Measurements from ENCODE around the gene CRYZL1. TPM values are rescaled to one million over a fixed set of nuclear protein-coding genes. Genes with fewer than 3 reads are reported as not detected.
A peak's percentile ranks its signal among the peaks of the same experiment; 100 is the strongest.

The CRYZL1 gene
- total RNA-seq, 1 experiment from 2014 or later, result 13.5 TPM

- H4K5ac ChIP-seq (ENCODE audit: insufficient read length, low read depth, low read length), result no peak overlapping the region
- no peak for TF ChIP-seq CTCF (conservative IDR thresholded peaks at IDR 0.05)
- no peaks in the 10 kb centered on the region for H3K4me1 Mint-ChIP-seq
- WGBS (ENCODE audit: extremely low coverage, insufficient read length, low lambda C conversion rate), result no CpG with 5 or more reads among the region's 5 CpGs
- H3K4me3 Mint-ChIP-seq, result no peak overlapping the region
- no peak overlapping the region for H2AK5ac ChIP-seq (ENCODE audit: insufficient read length, low read length)
- no peak overlapping the region for H2AFZ ChIP-seq (ENCODE audit: low read length)
- H3K27me3 Mint-ChIP-seq (ENCODE audit: low read depth), result no peaks in the 10 kb centered on the region
- H3T11ph ChIP-seq (ENCODE audit: low read length), result no peak overlapping the region
- no peak overlapping the region for H3K56ac ChIP-seq (ENCODE audit: insufficient read length, low read depth, low read length)
- H3K18ac ChIP-seq (ENCODE audit: insufficient read length, low read depth, low read length), result no peak overlapping the region
- H3K9me3 ChIP-seq (ENCODE audit: control insufficient read depth, low read depth, low read length), result no peaks in the 10 kb centered on the region
- H4K20me1 ChIP-seq (ENCODE audit: control insufficient read depth, insufficient read depth, insufficient read length), result no peaks in the 10 kb centered on the region
- no peak overlapping the region for H2BK5ac ChIP-seq (ENCODE audit: insufficient read length, low read length)
- H3K9me3 Mint-ChIP-seq, result no peaks in the 10 kb centered on the region
- H3K4me2 ChIP-seq (ENCODE audit: insufficient read depth, insufficient read length, low read length), result no peak overlapping the region
- no peak overlapping the region for H4K91ac ChIP-seq (ENCODE audit: insufficient read length, low read depth, low read length)
- peaks cover 31 to 70% (median 64%) of the 10 kb centered on the region in 3 experiments; a peak in 6 of 7 replicates for H3K36me3 Mint-ChIP-seq (ENCODE audit: insufficient read depth in 1 of 3, low read depth in 3 of 3)
- no peaks in the 10 kb centered on the region for H3K4me1 ChIP-seq (ENCODE audit: insufficient read depth, low read length)
- no peak overlapping the region for H3K23ac ChIP-seq (ENCODE audit: insufficient read length, low read depth, low read length)
- H3K14ac ChIP-seq (ENCODE audit: insufficient read depth, low read length), result no peak overlapping the region
- no peak overlapping the region for H3K4ac ChIP-seq (ENCODE audit: low read depth, low read length)
- no peaks in the 10 kb centered on the region for H3K79me1 ChIP-seq (ENCODE audit: insufficient read depth, low read depth, low read length, poor library complexity, severe bottlenecking)
- no peaks in the 10 kb centered on the region for H3K23me2 ChIP-seq (ENCODE audit: insufficient read length, low read depth, low read length, poor library complexity, severe bottlenecking)
- no peak overlapping the region for H2BK20ac ChIP-seq (ENCODE audit: low read depth, low read length, poor library complexity, severe bottlenecking)
- no peaks in the 10 kb centered on the region for H3K79me2 ChIP-seq (ENCODE audit: insufficient read depth, low read length)
- H3K27ac ChIP-seq (ENCODE audit: insufficient read length, low read depth, low read length), result no peak overlapping the region
- H4K8ac ChIP-seq (replicated peaks; ENCODE audit: insufficient read length, low read depth, low read length), result no peak overlapping the region
- H2BK15ac ChIP-seq (ENCODE audit: low read depth, low read length), result no peak overlapping the region
- DNase-seq, result no peak
- peak overlapping the region; percentile 7 to 54 (median 49); a peak in 5 of 7 replicates for H3K27ac Mint-ChIP-seq
- H3K9ac ChIP-seq (ENCODE audit: extremely low read depth, insufficient read length, low read length), result no peak overlapping the region
- H2BK120ac ChIP-seq (ENCODE audit: low read depth, low read length, poor library complexity, severe bottlenecking), result no peak overlapping the region
- no peak overlapping the region for H2BK12ac ChIP-seq (ENCODE audit: insufficient read length, low read depth, low read length)
- H3K27me3 ChIP-seq (ENCODE audit: insufficient read depth, low read length), result no peaks in the 10 kb centered on the region
Observed at GRCh38 chr21:33569991-33570390, 71.5 kb downstream of the CRYZL1 start.
